Astrocyte of the hippocampus (primary cell): Measurements from ENCODE around the gene CALHM6.
A peak's percentile ranks its signal among the peaks of the same experiment; 100 is the strongest.

Experiments used
- DNase-seq: peaks from one replicate; pipeline ENCODE4 v3.0.0; 2011; ENCODE audit warnings: low read depth, low spot score

CALHM6 gene

DNA sequence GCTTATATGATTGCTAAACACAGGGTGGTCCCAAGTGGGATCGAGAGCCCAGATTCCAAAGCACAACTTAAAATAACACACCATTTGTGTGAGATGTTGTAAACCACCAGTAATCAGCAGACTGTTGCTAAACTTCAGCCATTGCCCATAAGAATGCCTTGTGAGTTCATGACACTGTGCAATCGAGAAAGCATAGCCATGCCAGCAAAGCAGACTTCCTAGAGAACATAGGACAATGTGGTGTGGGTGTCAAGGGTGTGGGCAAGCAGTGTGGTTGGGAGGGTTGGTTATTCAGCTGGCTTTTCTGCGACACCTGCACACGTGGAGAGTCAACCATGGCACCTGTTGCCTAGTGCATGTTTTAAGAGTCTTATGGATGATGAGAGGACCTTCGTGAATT is 16.1 kb upstream of the CALHM6 start:
- no peak for DNase-seq

DNA sequence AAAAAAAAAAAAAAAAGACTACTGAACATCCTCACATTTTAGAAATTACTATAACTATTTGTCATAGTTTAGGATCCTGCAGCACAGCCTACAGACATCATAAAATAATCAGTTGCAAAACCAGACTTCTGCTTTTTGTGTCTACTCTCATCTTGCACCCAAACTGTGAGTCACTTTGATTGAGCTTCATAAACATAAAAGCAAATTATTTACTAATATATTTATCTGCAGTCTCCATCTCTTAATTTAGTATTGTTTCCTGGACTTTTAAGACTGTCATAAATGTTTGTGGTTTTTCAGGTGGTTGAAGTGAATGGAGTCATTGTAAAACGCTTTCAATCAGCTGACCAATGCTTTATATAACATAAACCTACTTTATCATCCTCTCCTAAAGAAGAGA is 14.8 kb upstream of the CALHM6 start:
- DNase-seq: no peak

DNA sequence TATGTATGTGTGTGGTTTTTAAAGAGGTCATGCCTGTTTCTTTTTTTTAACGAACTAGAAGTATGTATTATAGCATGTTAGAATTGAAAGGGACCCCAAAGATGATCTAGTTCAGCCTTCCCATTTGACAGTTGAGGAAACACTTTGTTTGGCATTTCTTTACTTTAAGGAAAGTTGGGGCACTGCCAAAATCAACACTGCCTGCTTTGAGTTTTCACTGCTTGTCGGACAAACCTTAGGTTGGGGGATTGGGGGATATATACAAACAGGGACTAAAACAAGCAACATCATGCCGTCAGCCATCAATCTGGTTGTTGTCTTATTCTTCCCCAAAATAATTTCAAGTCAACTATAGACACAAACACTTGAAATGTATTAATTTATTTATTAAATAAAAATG is 14.1 kb upstream of the CALHM6 start:
- DNase-seq: peak; percentile 43

DNA sequence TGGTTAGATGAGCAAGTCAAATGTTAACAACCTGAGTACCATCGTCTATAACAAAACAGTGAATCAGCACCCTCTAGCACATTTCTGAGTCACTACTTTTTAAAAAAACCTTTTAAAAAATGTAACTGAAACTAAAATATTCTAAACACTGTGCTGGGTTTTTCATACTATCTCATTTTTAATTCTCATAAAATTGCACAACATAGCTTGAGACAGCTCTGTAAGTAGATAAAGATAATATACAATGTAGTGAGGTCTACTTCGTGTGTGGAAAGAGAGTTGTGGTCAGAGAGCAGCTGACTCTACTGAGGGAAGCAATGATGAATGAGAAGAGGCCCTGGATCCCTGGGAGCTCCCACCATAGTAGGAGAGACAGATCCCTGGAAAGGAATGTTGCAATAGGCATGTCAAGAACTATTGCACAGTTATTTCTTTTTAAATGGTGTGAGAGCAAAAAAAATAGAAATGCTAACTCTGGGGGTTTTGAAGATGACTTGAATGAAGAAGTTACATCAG is 13.6 kb upstream of the CALHM6 start:
- peak; percentile 75 for DNase-seq

DNA sequence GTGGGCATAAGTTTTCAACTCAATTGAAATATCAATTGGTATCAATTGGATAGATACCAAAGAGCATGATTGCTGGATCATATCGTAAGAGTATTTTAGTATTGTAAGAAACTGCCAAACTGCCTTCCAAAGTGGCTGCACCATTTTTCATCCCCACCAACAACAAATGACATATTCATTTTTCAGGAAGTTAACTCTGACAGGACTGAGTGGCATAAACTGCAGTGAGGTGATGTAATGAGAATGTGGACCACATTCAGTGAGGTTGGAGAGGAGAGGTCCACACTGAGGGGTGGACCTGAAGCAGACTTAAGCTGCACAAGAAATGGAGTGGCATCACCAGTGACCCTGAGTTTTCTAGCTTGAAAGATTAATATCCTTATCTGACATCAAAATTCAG is 11.6 kb upstream of the CALHM6 start:
- no peak for DNase-seq

DNA sequence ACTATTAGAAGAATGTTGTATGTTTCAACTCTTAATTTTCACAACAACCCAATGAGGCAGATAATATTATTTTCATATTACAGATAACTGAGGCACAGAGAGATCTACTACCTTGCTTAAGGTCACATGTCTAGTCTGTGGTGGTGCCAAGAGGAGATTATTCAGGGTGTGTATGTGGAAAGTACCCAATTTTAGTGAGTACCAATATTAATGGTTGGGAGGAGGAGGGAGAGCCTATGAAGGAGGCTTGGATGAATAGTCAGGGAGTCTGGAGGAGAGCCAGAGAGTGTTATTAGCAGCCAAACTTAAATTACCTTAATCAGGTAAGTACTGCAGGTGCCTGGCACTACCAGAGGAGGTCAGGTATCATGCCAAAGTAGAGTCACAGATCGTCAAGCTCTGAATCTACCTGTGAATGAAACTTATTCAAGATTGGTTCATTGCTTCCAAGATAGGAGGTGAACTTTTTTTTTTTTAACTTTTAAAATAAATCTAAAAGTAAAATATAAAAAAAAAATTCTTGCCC is 10.9 kb upstream of the CALHM6 start:
- no peak for DNase-seq

DNA sequence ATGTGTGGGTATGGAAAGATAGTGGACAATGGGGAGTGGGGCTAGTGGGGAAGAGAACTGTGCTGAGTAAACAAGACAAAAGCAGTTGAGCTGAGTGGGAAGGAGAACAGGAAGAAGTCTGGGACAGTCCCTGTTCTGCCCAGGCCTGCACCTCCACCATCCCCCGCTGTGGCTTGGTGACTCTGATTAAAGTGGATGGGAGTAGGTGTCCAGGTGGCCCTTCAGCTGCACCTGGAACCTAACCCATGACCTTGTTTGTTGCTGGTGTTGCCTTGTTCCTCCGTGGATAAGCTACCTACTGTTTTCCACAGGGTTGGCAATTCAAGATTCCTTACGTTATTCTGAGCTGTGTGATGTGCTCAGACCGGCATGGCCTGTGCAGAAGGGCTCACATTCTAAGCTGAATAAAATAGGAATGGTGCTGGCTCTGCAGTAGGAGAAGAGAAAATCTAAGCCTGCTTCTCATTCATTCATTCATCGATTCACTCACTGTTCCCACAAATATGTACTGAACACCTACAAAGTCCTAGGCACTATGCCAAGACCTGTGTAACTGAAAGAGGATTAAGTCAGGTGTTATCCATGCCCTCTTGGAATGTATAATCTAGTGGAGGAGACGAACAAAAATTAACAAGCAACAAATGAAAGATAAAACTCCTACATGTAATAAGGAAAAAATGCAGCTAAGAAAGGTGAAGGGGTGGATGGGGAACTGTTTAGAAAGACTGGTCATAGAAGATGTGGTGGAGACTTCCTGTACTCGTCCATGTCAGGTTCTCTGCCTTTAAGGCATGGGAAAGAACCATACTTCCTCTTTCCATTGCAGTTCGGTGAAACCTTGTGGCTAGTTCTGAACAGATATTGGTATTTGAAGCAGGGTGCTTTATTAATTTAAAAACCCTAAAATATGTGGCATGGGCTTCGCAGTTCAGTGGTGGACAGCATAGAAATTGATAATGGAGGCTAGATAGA is 10.1 kb upstream of the CALHM6 start:
- DNase-seq: no peak

DNA sequence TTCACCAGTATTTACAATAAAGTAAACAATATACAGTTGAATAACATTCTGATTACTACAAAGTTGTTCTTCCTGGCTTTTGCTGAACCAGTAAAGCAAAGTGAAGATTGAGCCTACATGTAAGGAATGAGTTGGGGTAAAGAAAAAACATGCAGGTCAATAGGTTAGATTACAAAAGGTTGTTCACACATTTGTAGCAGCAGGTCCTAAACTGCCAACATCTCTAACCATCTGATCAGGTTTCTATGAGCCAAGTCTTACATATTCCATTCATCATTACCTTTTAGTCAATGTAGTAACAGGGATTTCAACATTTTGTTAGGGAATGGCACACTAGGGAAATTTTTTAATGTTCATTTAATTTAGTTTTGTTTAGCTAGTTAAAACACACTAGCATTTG is 9.3 kb upstream of the CALHM6 start:
- DNase-seq: no peak

DNA sequence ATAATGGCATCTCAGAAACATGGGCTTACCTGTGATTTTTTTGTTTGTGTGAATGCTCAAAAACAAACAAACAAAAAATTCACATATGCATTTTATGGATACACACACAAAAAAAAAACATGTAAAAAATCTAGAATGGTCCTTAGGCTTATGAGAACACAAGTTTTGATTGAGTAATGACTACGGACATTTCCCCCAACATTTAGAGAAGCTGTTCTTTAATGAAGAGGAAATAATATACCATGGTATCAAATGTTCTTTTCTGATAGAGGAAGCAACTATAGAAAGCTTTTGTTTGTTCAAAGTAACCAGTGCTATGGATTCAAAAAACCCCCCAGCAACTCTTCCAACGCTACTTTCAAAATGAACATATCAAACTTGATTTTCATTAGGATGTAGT is 8.6 kb upstream of the CALHM6 start:
- no peak for DNase-seq

DNA sequence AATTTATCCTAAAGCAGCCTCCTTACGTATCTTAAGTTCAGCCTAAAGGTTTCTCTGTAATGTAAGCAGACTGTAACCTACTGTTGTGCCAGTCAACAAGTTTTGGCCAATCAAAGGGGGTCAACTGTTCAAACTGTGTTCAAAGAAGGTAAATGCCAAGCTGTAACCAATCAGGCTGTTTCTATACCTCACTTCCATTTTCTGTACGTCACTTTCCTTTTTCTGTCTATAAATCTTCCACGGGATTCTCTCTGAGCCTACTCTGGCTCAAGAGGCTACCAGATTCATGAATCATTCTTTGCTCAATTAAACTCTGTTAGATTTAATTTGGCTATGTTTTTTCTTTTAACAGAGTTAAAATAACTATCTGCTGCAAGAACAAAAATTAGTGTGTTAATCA is 5.1 kb upstream of the CALHM6 start:
- no peak for DNase-seq

DNA sequence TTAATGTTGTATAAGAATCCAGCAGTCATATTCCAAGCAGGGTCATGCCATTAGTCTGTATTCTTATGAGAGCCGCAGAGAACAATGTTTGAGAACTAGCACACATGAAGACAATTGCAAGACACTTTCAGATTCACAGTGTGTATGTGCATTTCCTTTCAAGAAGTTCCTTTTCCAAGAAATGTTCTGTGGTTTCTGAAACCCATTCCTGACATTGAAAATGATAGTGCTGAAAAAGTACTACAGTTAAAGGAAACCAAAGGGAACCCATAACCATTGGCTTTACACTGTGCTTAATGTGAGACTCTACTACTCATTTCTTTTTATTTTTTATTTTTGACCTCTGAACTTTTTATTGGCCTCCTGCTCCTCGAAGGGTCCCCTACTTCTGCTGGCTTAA is 4.2 kb upstream of the CALHM6 start:
- no peak for DNase-seq

DNA sequence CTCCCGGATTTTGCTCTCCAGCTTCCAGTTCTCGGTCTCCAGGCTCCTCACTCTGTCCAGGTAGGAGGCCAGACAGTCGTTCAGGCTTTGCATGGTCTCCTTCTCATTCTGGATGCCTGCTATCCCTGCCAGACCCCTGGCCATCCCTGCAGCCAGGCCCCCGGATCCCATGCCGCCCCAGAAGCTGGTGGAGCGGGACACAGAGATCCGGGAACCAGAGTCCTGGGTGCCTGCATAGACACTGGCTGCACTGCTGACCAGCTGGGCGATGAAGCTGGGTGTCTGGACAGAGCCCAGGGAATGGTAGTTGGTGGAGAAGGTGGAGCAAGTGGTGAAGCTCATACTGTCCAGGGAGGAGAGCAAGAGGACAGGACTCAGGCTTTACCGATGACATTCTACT is 2.9 kb upstream of the CALHM6 start:
- DNase-seq: no peak

DNA sequence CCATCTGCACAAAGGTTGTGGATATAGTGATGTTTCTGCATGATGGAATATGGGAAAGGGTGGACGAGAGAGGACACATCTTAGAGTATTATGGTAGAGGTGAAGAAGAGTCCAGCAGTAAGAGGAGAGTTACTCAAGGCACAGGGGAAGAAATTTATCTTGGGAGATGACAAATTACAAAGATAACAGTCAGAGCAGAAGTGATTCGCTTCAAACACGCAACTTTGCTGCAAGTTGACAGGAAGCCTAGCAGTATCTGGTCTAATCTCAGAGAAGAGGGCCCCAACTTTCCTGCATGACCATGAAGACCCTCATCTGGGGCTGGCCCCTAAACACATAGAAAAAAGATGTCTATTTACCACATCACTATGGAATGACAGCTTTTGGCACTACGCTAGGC is 1.2 kb upstream of the CALHM6 start:
- DNase-seq: no peak

DNA sequence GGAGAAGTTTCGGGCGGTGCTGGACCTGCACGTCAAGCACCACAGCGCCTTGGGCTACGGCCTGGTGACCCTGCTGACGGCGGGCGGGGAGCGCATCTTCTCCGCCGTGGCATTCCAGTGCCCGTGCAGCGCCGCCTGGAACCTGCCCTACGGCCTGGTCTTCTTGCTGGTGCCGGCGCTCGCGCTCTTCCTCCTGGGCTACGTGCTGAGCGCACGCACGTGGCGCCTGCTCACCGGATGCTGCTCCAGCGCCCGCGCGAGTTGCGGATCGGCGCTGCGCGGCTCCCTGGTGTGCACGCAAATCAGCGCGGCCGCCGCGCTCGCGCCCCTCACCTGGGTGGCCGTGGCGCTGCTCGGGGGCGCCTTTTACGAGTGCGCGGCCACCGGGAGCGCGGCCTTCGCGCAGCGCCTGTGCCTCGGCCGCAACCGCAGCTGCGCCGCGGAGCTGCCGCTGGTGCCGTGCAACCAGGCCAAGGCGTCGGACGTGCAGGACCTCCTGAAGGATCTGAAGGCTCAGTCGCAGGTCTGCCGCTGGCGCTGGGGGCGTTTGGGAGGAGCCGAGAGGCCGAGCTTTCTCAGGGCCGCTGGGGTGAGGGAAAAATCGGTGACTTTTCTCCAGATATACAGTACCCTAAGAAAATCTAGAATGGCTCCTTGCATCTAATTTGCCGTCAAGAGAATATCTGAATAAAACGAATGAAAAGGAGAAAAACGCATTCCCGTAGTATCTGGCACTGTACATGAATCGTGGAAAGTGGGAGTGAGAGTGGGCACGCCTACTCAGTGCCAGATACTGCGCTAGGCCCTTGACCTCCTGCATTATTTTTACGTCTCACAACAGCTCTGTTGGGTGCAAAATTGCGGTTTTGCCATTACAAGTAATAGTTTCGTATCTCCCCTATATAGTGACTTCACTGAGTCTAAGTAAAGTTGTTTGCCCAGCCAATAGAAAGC is 1.0 kb downstream of the CALHM6 start:
- peak; percentile 79 for DNase-seq

DNA sequence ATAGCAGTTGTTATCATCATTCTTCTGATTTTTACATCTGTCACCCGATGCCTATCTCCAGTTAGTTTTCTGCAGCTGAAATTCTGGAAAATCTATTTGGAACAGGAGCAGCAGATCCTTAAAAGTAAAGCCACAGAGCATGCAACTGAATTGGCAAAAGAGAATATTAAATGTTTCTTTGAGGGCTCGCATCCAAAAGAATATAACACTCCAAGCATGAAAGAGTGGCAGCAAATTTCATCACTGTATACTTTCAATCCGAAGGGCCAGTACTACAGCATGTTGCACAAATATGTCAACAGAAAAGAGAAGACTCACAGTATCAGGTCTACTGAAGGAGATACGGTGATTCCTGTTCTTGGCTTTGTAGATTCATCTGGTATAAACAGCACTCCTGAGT is 2.1 kb downstream of the CALHM6 start:
- DNase-seq: no peak

DNA sequence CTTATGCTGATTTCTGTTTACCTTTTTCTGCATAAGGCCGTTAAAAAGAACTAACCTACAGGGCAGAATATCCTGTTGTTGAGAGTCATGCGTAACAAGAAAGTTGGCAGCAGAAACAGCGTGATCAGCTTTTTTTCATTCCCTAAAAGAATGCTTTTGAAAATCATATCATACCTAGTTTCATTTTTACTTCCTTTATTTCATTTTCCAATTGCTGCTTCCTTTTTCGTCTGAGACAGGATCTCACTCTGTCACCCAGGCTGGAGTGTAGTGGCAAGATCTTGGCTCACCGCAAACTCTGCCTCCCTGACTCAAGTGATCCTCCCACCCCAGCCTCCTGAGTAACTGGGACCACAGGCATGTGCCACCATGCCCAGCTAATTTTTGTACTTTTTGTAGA is 4.1 kb downstream of the CALHM6 start:
- DNase-seq: no peak

DNA sequence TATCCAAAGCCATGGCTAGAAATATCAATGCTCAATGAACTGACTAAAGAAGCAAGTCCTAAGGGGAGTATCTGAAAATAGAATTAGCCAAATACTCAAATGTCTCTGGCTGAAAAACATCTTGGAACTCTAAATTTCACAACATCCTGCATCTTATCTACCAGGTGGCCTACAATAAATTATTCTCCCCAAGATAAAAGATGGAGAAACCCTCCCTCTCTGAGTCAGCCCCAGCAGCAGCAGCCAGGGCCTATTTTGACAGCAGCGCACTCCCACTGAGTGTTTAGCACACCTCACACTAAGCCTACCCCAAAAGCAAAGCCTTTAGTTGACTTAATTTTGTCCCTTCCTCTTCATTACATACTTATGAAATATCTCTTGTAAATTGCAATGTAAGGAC is 5.9 kb downstream of the CALHM6 start:
- no peak for DNase-seq

DNA sequence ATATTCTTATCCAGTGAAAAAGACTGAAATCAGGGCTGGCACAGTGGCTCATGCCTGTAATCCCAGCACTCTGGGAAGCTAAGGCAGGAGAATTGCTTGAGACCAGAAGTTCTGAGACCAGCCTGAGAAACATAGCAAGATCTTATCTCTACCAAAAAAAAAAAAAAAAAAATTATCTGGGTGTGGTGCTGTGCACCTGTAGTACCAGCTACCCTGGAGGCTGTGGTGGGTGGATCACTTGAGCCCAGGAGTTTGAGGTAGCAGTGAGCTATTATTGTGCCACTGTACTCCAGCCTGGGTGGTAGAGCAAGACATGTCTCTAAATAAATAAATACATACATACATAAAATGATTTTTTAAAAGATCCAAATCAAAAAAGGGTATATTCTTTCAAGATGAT is 6.3 kb downstream of the CALHM6 start:
- no peak for DNase-seq

DNA sequence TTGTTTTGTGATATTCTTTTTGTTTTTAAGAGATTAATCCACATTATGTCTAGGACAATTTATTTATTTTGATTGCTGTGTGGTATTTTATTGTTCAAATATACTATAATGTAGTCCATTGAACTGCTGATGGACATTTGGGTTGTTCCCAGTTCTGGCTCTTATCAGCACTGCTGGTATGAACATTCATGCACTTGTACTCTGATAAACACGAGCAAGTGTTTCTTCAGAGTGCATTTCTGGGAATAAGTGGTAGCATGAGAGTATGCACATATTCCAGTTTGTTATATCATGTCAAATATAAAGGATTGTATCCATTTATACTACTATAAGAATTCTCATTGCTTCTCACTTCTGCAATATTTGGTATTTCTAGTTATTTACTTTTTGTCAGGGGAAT is 7.1 kb downstream of the CALHM6 start:
- no peak for DNase-seq

DNA sequence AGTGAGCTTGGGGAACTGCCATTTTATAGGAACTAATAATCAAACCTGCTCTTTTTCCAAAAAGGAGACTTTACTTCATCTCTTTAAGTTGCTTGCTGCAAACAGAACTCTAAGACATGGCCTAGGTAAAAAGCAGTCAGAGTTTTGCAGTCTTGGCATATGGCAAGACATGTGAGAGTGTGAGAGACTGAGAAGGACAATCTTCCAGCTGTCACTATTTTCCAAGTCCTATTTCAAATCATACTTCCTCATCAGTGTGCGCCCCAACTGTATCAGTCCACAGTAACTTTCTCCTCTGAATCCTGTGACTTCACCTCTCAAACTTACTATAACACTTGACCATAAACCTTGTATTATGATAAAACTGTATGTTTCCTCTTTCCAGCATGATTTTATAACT is 10.4 kb downstream of the CALHM6 start:
- no peak for DNase-seq

DNA sequence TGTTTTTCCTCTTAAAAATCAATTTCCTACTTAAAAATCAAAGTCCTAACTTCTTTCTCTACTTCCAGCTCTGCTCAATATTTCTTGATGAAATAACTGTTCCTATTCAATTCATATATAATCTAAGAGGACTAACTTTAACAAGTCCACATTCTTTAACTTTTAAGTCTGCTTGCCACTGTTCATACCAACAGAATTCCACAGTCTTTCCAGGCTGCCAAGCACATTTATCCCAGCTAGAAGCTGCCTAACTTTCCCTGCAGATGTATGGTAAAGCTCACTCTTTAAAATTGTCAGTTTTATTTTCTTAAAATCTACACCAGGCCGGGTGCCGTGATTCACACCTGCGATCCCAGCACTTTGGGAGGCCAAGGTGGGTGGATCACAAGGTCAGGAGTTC is 11.5 kb downstream of the CALHM6 start:
- no peak for DNase-seq

DNA sequence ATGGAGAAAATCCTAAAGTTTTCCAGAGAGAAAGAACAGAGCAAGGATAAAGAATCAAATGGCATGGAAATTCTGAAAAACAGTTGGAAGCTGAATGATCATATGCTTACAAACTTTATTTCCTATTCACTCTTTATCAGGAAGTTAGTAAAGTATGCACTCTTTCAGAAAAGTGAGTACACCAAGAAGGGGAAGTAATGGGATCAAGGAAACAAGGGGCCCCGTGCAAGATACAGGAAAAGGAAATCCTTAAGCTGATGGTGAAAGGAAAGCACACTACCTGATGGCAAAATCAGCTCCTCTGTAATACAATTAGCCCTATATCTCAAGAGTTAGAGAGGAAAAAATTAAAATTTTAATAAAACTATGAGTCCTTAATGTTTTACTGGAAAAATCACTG is 14.0 kb downstream of the CALHM6 start:
- DNase-seq: no peak
